GM18870 (cell line): ENCODE data around the gene FCHSD2.
"Not testable (repeated sequence)": the region's sequence is repeated elsewhere in the genome, so short reads cannot be mapped to it uniquely, and the experiment has no call there.

Experiments
- ATAC-seq: cut with Tn5 transposase; IDR thresholded peaks from one replicate; pipeline ENCODE4 v1.9.1; 2021; ENCODE audit warnings: moderate library complexity; ENCODE audit not compliant: unreplicated experiment

Gene FCHSD2

GRCh38 chr11:72940417-72940816 lies 201.7 kb downstream of the FCHSD2 start:
- ATAC-seq: no peak

- ATAC-seq: no peak
Measured at GRCh38 chr11:72939031-72939430, 203.1 kb downstream of the FCHSD2 start.

GRCh38 chr11:72937439-72937838 lies 204.7 kb downstream of the FCHSD2 start:
- ATAC-seq: no peak

- no peak for ATAC-seq
Measured at GRCh38 chr11:72935700-72936099, 206.4 kb downstream of the FCHSD2 start.

- ATAC-seq: no peak
Measured at GRCh38 chr11:72932132-72932570, 210.0 kb downstream of the FCHSD2 start.

GRCh38 chr11:72930008-72930407 lies 212.1 kb downstream of the FCHSD2 start:
- no peak for ATAC-seq

GRCh38 chr11:72929256-72929655 lies 212.9 kb downstream of the FCHSD2 start:
- no peak for ATAC-seq

GRCh38 chr11:72927380-72927779 lies 214.7 kb downstream of the FCHSD2 start:
- ATAC-seq: no peak

- ATAC-seq: no peak
Measured at GRCh38 chr11:72926076-72926475, 216.0 kb downstream of the FCHSD2 start.

GRCh38 chr11:72925656-72926055 lies 216.5 kb downstream of the FCHSD2 start:
- no peak for ATAC-seq

- no peak for ATAC-seq
Measured at GRCh38 chr11:72924568-72925190, 217.4 kb downstream of the FCHSD2 start.

- ATAC-seq: no peak
Measured at GRCh38 chr11:72921028-72921716, 220.9 kb downstream of the FCHSD2 start.

- no peak for ATAC-seq
Measured at GRCh38 chr11:72920001-72920400, 222.1 kb downstream of the FCHSD2 start.

GRCh38 chr11:72918851-72919250 lies 223.3 kb downstream of the FCHSD2 start:
- no peak for ATAC-seq

GRCh38 chr11:72912253-72912652 lies 229.9 kb downstream of the FCHSD2 start:
- no peak for ATAC-seq

- ATAC-seq: not testable (repeated sequence)
Measured at GRCh38 chr11:72909558-72910388, 232.3 kb downstream of the FCHSD2 start.

- ATAC-seq: no peak
Measured at GRCh38 chr11:72908032-72908676, 234.0 kb downstream of the FCHSD2 start.

- no peak for ATAC-seq
Measured at GRCh38 chr11:72904016-72904415, 238.1 kb downstream of the FCHSD2 start.

- no peak for ATAC-seq
Measured at GRCh38 chr11:72901374-72901773, 240.7 kb downstream of the FCHSD2 start.

GRCh38 chr11:72900013-72900412 lies 242.1 kb downstream of the FCHSD2 start:
- ATAC-seq: no peak

GRCh38 chr11:72899238-72899637 lies 242.9 kb downstream of the FCHSD2 start:
- no peak for ATAC-seq
